GM03348 (cell line): ENCODE measurements around the gene PHF12.
A peak's percentile ranks its signal among the peaks of the same experiment; 100 is the strongest.
"Not testable (repeated sequence)": the region's sequence is repeated elsewhere in the genome, so short reads cannot be mapped to it uniquely, and the experiment has no call there.

Source experiments
- DNase-seq: peaks from one replicate; pipeline ENCODE4 v3.0.0; 2012; ENCODE audit warnings: low spot score

Gene PHF12

DNA sequence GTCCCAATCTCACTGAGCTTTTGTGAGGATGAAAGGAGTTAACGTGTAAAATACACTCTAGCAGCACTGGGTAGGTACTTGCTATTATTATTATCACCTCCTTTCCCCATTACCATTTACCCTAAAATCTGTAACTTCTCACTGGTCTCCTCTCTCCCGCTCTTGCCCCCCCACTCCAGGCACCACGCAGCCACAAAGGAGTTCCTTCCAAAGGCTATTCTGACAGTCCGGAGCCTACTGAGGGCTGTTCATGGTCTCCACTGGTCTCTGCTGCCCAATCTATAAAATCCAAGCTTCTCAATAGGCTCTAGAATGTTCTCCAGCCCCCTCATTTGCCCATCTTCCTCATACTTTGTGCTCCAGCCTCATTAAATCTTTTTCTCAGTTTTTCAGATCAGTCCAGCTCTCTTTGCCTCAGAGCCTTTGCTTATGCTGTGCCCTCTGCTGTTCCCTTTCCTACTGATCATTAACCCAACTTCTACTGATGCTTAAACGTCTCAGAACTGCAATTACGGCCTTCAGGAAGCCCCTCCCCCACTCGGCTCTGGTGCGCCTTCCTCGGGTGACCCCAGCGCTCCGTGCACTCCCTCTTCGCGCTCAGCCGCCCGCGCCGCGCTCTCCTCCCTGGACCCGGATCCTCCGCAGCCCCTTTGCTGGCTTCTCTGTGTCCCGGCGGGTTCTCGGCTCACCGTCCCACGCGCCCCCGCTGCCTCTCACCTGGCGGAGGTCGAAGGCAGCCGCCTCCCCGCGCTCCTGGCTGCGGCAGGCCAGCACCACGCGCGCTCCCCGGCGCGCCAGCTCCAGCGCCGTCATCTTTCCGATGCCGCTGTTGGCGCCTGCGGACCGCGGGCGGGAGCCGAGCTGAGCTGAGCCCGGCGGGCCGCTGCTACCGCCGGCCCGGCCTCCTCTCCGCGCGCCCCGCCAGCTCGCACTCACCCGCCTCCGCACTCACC is 49.2 kb downstream of the PHF12 start:
- peak; percentile 74 for DNase-seq

DNA sequence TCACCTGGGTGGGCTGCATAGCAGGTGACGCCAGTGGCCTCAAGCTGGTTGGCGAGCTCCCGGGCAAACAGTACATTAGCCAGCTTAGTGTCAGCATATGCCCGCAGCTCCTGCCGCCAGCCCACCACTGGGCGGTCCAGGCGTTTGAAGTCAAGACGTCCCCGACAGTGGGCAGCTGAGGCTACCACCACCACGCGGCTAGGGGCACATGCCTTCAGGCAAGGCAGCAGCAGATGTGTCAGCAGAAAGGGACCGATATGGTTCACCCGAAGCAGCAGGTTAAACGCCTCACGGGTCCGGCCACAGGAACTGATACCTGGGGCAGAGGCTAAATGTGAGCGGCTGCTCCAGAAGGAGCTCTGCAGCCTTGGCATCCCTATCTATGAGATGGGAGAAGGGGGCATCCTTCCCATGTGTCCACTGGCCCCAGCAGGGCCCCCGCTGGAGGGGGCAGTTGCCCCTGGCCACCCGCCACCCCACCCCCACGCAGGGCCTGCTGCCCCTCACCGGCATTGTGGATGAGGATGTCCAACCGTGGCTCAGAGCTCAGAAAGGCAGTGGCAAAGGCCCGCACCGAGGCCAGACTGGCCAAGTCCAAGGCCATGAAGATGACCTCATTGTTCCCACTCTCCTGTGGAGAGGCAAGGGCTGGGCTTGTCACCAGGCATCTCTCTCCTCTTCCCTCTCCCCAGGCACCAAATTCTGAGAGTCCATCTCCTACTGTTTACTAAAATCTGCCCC is 50.2 kb downstream of the PHF12 start:
- DNase-seq = no peak

GRCh38 chr17:28899212-28899815 is 52.0 kb downstream of the PHF12 start:
- DNase-seq = no peak

GRCh38 chr17:28898527-28898955 is 52.8 kb downstream of the PHF12 start:
- no peak for DNase-seq

- DNase-seq = no peak
Measured at GRCh38 chr17:28897769-28898526, 53.4 kb downstream of the PHF12 start.

DNA sequence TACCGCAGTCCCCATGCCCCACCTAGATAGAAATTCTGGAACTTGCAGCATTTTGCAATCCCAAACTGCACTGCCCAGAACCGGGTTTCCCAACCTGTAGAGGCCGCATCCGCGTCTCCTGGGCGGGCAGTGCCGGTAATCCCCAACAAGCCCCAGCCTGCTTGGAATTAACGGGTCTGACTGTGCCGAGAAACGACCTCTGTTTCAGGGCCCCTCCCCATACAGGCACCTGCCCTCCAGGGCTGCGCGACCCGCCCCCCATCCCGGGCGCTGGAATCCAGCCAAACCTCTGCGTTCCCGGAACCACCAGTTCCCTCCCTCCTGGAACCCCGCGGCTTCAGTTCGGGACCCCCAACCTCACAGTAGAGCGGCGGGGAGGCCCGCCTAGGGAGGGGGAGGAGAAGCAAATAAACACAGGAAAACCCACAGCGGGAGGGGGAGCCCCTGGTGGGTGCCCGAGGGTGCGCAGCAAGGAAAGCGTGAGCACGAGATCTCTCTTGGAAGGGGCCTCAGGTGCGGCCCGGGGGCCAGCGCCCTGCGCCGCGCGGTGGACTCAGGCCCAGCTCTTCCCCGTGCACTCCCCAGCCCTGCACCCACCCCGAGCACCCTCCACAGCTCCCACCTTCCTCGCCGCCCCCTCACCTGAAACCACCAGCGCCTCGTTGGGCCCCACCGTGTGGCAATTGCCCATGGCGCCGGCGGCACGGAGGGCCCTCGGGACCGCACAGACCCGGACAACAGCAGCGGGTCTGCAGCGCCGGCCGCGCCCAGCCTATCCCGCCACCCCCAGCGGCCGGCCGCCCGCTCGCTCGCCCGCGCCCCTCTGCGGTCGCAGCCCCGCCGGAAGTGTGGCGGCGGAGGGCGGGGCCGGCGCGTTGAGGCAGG is 54.2 kb downstream of the PHF12 start, which contains the start of gene FLOT2:
Gene FLOT2 (minus strand): TSS at position 850 of the 885 bp plus-strand sequence. CDS start 159 bp downstream, at position 691.
- peak; percentile 86 for DNase-seq

DNA sequence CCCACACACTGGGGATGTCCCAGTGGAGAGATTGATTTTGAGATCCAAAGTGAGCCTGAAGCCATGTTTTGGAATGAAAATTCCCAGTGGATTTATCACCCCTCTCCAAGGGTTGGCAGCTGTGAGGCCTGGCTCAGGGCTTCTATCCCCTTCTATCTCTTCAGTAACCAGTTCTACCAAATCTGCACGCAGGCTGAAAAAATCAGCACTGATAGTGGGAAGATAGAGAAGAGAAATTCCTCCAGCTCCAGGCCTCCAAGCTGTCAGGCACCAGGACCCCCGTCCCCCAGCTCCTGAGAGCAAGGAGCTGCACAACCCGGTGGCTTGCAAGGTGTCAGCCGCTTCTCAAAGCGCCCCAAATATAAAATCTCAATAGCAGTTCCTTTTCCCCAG is 54.8 kb downstream of the PHF12 start:
- no peak for DNase-seq

DNA sequence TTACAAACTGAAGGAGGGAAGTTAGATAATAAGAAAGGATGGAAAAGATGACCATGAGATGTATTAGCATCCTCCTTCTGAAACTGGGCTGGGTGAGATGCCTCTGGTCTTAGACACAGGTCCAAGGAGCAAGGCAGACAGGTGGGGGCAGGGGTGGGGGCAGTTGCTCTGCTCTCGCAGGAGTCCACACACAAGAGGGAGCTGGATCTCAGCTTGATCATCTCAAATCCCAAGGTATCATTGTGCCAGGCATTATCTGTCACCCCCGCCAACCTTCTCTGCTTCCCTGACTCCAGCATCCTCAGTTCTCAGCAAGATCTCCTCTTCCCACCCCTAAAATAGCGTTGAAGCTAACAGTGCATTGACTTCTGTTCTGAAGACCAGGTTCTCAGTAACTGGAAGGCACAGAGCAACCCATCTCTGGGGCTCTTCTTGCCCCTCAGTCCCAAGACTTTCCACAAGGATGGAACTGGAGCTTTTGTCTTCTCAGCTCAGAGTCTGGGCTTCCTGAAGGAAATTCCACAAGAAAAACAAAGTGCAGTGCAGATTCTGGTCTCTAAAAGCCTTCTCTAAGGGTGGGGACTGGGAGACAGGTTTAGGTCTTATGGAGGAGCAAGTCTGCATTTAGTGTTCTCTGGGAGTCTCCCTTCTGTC is 55.4 kb downstream of the PHF12 start:
- no peak for DNase-seq

DNA sequence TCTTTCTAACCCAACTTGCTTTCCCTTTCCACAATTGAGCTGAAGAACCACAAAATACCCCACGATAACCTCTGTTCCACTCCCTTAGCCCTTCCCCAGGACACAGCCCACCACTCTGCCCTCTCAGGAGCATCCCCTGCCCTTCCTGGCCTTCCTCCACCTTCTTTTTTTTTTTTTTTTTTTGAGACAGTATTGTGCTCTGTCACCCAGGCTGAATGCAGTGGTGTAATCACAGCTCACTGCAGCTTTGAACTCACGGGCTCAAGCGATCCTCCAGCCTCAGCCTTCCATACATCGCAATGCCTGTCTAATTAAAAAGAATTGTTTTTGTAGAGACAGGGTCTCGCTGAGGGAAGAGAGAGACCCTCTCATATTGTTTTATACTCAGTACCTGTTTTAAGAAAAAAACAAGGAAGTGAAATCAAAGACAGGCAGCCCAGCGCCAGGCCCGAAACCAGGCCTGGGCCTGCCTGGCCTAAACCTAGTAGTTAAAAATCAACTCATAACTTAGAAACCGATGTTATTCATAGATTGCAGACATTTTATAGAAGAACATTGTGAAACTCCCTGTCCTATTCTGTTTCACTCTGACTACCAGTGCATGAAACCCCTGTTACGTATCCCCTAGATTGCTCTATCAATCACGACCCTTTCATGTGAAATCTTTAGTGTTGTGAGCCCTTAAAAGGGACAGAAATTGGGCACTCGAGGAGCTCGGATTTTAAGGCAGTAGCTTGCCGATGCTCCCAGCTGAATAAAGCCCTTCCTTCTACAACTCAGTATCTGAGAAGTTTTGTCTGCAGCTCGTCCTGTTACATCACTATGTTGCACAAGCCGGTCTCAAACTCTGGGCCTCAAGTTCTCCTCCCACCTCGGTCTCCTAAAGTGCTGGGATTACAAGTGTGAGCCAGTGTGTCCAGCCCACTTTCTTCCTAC is 57.8 kb downstream of the PHF12 start:
- not testable (repeated sequence) for DNase-seq

DNA sequence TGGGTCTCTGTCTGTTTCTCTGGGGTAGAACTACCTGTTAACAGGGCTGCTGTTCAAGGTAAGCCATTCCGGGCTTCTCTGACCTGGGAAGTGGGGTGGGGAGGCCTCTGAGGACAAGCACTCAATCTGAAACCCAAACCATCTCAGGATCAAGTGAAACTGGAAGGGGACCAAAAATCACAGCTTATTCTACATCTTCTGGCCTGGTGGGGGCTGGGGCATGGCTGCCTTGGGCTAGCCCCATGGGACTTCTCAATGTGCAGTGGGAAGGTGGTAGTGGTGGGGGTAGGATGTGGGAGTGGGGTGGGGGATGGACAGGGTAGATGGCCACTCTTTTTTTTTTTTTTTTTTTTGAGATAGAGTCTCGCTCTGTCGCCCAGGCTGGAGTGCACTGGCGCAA is 59.3 kb downstream of the PHF12 start:
- DNase-seq = no peak

DNA sequence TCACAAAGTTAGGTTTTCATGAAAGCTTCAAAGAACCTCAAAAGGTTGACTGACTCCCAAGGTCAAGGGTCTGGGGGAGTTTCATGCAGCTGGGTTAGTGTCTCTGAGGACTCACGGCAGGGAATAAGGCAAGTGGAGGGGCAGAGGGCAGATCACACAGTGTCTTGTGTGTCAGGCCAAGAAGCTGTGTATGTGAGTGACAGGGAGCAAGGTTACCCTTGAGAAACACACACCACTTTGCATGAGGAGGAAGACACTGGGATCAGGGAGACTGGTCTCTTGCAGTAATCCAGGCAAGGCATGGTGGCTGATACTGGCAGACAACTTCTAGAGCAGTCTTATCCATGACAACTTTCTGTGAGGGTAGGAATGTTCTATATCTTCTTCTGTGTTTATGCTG is 60.1 kb downstream of the PHF12 start:
- no peak for DNase-seq

GRCh38 chr17:28889996-28890395 is 61.3 kb downstream of the PHF12 start:
- DNase-seq = no peak

DNA sequence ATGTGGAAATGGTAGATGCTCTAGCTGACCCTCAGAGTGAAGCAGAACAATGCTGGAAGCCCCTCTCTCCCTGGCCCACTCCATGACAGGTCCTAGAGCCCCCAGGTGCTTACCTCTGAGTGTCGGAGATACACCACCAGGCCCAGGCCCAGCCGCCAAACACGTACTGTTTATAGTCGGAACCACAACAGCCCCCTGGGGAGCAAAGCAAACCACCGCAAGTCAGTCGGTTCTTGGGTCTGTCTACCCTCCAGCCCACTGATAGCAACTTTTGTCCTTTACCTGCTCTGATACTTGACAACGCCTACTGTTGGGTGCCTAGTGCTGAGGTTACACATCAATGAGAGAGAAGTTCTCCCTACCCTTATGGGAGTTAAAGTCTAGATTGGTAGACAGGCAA is 62.5 kb downstream of the PHF12 start:
- no peak for DNase-seq

- no peak for DNase-seq
Measured at GRCh38 chr17:28887871-28888471, 63.3 kb downstream of the PHF12 start.

- DNase-seq = no peak
Measured at GRCh38 chr17:28885951-28886350, 65.4 kb downstream of the PHF12 start.

DNA sequence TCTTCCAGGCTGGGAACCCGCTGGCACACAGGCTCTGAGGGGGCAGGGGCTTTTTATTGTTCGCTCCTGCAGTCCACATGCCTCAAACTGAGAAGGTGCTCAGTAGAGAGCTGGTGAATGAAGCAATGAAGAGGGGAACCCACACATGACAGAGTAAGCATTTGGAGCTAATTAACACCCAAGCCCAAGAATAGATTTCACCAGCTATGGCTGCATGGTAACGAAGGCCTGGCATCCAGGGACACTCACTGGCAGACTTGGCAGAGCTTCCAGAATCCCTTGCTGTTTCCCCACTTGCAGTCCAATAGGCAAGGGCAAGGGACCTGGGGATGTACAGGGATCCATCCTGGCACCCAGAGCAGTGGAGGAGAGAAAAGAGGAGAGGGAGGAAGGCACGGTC is 66.0 kb downstream of the PHF12 start:
- no peak for DNase-seq

DNA sequence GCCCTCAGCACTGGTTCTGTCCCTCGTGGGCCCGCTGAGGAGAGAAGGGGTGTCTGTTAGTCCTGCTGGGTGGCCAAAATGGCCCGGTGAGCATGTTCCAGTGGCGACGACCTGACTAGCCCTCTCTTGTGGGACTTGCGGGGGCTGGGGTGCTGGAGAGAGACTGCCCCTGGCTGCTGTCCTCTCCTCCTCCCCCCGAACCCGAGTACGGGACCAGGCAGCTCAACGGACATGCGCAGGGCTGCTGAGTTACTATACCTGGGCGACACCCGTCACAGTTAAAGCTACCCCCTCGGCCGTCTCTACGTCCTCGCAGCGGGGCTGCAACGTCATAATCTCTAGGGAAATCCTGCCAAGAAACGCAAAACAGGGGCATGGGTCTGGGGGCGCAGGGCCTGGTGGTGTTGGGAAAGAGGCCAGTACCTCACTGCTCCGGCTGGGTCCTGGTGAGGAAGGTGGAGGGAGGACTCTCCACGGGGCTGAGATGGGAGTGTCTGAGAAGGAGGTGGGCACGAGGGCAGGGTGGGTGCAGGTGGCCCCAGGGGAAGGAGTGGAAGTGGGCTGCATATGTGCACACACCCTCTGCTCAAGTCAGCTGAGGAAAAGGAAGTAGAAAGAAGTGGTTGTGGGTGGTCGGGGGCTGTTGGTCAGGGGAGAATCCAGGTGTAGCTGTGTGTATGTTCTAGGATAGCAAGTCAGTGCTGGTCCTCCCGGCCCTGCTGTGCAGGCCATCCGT is 67.2 kb downstream of the PHF12 start:
- DNase-seq = no peak
